T-helper 2 cell treated with Interferon-gamma antibody and Interleukin-4, amounts not matched to agents 100 ng/mL and 5 ng/mL, for 36 hours (primary cell): ENCODE data around the gene NRL. TPM values are rescaled to one million over a fixed set of nuclear protein-coding genes. Genes with fewer than 3 reads are reported as not detected.

ENCODE experiments used
- intact Hi-C: fragments of 100-400 bp; cut with micrococcal nuclease; formaldehyde crosslinking; loops from one replicate; pipeline ENCODE4 v1.15.1; 2023
- total RNA-seq: library from RNA; stranded (reverse); gene quantifications from 2 replicates; pipeline ENCODE4 v1.2.3, GENCODE V29; 2022

Gene NRL
- total RNA-seq, 1 donor from 2014 or later, result 2.4 TPM

- intact Hi-C loops, result no loop called here
These were observed 11.3 kb downstream of the NRL start for GRCh38 chr14:24103451-24103850.

DNA sequence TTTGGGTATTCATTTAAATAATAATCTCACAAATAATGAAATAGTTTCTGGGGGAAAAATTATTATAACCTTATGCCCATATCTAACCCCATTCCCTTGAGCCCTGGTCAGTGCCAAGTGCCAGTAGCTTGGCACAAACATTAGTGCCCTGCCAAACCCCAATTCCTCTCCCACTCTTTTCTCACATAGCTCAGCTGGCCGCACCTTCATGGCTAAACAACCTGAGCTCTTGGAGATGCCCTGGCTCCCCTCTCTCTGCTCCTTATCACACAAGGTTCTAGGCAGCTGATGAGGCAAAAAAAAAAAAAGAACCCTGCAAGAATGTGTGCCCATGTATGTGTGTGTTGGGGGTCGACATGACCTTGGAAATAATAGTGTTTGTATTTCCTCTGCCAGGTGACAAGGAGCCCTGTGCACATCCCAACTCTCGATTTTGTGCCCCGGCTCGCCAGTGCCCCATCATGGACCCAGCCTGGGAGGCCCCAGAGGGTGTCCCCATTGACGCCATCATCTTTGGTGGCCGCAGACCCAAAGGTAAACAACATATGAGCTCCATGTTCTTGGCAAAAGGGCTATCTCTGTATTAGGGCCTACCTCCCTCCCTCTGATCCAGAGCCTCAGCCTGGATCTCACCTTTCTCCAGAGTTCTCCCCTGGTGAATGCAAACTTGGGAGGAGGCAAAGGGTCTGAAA, 12.2 kb downstream of the NRL start:
- intact Hi-C loops, result no loop called here

DNA sequence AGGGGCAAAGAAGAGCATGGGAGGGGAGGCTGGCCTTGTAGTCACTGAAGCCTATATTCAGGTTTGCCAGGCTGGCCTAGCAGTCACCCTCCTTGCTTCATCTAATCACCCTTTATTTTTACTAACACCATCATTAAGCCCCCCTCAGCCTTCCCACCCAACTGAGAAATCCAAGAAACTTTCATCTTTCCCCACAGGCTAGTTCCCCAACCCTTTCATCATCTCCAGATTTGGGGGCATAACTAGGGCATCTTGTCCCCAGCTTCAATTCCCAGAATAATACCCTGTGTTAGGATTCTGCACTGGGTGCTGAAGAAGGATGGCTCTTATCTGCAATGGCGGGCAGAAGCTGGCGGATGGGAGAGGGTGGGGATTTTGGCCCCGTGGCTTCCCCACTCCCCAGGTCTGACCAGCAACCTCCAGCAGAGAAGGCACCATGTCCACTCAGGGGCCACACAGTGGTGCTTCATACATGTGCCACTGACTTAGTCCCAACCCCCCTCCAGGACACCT, 13.7 kb downstream of the NRL start:
- intact Hi-C loops, result no loop called here

DNA sequence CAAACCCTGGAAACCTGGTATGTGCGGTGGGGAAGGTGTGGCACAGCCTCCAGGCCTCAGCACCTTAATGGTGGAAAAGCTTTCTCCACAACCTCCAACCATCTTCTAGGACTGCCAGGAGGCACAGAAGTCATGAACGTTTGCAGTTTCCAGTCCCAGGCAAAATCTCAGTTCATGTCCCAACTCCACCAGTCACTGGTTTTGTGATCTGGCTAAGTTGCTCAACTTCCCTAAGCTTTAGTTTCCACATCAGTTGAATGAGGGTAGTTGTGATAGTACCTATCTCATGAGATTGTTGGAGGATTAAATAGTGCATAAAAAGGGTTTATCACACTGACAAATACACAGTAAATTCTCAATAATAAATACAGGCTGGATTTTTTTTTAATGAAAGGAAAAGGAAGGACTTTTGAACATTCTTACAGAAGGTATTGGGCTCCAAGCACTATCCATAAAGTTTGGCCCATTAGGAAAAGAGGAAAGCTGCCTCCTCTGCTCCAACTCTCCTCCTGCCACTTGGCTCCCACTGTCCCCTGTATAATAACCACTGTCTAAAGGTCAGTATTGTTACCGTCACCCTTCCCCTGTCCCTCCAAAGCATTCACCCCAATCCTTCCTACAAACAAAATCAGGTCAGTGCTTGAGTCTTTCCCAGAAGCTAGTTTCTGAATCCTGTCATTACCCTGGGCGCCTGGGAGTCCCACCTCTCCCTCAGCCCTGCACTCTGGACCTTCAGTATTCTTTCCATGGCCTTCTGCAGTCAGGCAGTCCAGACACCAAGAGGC, 14.4 kb downstream of the NRL start:
- intact Hi-C loops, result no loop called here

GRCh38 chr14:24098927-24099813, 15.6 kb downstream of the NRL start:
- intact Hi-C loops, result loop anchor here (10.0 kb wide), 1 partner anchor 544 kb away; the partner anchor contains the start of genes THTPA and ZFHX2

DNA sequence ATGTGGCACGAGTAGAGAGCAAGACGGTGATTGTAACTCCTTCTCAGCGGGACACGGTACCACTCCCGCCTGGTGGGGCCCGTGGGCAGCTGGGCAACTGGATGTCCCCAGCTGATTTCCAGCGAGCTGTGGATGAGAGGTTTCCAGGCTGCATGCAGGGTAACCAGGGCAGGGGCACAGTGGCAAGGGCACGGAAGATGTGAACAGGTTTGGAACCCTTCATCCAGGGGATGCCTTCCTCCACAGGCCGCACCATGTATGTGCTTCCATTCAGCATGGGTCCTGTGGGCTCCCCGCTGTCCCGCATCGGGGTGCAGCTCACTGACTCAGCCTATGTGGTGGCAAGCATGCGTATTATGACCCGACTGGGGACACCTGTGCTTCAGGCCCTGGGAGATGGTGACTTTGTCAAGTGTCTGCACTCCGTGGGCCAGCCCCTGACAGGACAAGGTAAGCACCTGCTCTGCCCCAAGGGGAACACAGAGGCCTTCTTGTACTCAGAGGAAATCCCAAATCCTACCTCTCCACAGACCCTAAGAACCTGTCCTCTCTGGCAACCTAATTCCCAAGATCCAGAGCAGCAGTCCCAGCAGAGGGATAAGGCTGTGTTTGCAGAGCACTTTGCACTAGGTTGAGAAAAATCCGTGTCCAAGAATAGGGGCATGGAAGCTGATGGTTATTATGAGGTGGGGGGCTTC, 16.4 kb downstream of the NRL start:
- intact Hi-C loops, result loop anchor here (10.0 kb wide), 1 partner anchor 544 kb away; the partner anchor contains the start of genes THTPA and ZFHX2

DNA sequence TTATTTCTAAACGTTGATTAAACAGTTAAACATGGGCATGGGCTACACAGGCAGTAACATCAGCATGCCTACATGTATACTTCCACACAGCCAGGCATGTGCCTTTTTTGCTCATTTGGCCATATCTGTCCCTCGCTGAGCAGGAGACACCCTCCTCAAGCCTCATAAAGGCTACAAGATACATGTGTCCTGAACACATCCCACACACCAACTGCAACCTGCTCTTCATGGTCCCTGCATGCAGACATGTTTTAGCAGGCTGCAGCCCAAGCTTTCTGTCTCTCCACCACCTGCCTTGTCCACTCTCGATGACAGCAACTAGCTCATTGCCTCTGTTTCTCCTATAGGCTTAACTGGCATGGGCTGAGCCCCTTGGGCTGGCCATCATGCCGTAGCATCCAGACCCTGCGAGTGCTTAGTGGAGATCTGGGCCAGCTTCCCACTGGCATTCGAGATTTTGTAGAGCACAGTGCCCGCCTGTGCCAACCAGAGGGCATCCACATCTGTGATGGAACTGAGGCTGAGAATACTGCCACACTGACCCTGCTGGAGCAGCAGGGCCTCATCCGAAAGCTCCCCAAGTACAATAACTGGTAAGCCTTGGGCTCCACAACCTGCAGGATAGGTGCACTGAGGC, 18.1 kb downstream of the NRL start:
- intact Hi-C loops, result loop anchor here (10.0 kb wide), 1 partner anchor 542 kb away; the partner anchor contains the start of genes THTPA and ZFHX2

GRCh38 chr14:24095271-24096068, 19.3 kb downstream of the NRL start:
- intact Hi-C loops, result loop anchor here (2.0 to 10.0 kb wide), 2 partner anchors 43 to 541 kb away; partner anchors contain the start of genes CARMIL3, THTPA and ZFHX2

DNA sequence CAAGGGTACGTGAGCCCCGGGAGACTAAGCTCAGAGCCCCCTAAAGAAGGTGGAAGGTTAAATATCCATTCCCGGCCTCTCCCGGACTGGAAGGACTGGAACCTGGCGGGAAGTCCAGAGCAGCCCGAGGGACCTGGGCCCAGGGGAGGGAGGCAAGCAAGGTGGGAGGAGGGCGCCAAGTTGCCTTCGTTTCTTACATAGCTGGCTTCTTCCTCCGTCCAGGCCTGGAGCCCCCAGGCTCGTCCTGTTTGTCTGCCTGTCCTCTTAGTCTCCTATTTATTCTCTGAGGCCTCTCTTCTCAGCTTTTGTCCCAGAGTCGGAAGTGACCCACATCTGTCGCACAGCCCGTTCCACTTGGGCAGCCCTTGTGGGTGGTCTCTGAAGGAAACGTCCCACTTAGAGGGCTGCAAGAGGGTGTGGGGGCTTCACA, 19.9 kb downstream of the NRL start:
- intact Hi-C loops, result loop anchor here (1.0 to 10.0 kb wide), 7 partner anchors 13 to 540 kb away; partner anchors contain the start of genes CARMIL3, DCAF11, DHRS4L2 and IRF9

- intact Hi-C loops, result loop anchor here (1.0 to 10.0 kb wide), 7 partner anchors 13 to 539 kb away; partner anchors contain the start of genes CARMIL3, DCAF11, DHRS4L2 and IRF9
These were observed 20.6 kb downstream of the NRL start, which contains the start of gene PCK2 for GRCh38 chr14:24093901-24094840. Gene PCK2 (plus strand): TSS chr14:24094311. CDS start chr14:24094406, 95 bp downstream.

- intact Hi-C loops, result loop anchor here (5.0 to 10.0 kb wide), 2 partner anchors 106 to 539 kb away; partner anchors contain the start of genes DHRS4L2, THTPA and ZFHX2
These were observed 21.4 kb downstream of the NRL start for GRCh38 chr14:24093207-24093900.

DNA sequence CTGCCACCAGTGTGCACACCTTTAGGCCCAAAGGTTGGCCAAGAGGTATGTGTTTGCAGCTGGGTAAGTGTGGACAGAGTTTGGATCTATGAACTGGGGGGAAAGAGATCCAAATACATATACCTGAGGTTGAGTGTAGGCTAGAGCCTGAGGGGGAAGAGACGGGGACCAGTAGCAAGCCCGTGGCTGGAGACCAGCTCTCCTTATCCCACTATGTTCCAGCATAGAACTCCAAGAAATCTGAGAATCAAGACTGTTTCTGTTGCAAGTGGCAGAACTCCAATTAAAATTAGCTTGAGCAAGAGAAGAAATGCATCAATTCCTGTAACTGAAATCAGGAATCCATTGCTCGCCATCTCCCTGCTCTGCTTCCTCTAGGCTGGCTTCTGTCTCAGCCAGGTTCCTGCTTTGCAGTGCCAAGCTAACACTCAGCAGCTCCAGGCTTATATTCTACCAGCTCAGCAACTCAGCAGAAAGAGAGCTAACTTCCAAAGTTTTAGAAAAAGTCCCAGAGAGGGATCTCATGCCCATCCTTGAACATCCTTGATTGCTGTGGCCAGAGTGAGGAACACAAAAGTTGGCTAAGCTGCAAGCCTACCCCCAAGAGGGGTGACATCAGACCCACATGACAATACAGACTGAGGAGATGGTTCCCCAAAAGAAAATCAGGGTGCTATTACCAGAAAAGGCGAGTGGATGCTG, 22.1 kb downstream of the NRL start:
- intact Hi-C loops, result loop anchor here (5.0 to 10.0 kb wide), 2 partner anchors 105 to 538 kb away; partner anchors contain the start of genes DHRS4L2, THTPA and ZFHX2

GRCh38 chr14:24092110-24092504, 22.6 kb downstream of the NRL start:
- intact Hi-C loops, result loop anchor here (5.0 to 10.0 kb wide), 2 partner anchors 105 to 537 kb away; partner anchors contain the start of genes DHRS4L2, THTPA and ZFHX2

- intact Hi-C loops, result loop anchor here (1.0 to 10.0 kb wide), 5 partner anchors 9 to 535 kb away; partner anchors contain the start of genes DHRS4L2, THTPA and ZFHX2
These were observed 24.9 kb downstream of the NRL start for GRCh38 chr14:24089890-24090289.

- intact Hi-C loops, result no loop called here
These were observed 26.7 kb downstream of the NRL start for GRCh38 chr14:24088095-24088494.

DNA sequence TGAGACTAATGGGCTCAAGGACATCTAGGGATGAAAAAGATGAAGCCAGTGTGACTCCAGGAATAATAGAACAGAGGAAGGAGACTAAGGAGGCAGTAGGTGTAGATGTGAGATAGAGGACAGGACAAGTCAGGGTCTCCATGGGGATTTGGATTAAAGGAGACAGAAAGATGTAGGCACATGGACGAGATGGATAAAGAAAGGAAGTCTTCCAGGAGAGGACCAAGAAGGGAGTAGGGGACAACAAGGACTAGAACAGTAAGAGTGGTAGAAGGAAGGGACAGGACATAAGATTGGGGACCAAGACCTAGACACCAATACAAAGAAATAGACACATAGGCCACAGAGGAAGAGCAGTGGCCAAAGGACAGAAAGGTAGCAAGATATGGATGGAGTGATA, 27.7 kb downstream of the NRL start:
- intact Hi-C loops, result no loop called here
